ENCODE data around the gene ZNF280D.

DNA sequence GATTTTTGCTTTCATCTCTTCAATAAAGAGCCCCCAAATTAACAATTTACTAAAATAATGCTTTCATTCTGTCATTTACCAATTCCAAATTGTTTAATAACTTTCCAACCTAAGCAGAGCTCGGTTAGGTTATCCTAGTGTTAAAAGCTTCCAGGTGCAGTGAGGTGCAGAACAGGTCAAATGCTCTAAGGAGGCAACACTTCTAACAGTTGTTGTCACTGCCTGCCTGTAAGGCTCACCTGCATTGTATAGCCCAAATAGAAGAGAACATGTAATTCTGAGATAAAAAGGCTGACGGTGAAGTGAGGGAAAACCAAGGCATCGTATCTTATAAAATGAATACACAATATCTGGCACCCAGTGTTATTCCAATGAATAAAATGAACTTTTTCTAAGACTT is 9.1 kb downstream of the ZNF280D start:
- TF ChIP-seq, protein P1, sequence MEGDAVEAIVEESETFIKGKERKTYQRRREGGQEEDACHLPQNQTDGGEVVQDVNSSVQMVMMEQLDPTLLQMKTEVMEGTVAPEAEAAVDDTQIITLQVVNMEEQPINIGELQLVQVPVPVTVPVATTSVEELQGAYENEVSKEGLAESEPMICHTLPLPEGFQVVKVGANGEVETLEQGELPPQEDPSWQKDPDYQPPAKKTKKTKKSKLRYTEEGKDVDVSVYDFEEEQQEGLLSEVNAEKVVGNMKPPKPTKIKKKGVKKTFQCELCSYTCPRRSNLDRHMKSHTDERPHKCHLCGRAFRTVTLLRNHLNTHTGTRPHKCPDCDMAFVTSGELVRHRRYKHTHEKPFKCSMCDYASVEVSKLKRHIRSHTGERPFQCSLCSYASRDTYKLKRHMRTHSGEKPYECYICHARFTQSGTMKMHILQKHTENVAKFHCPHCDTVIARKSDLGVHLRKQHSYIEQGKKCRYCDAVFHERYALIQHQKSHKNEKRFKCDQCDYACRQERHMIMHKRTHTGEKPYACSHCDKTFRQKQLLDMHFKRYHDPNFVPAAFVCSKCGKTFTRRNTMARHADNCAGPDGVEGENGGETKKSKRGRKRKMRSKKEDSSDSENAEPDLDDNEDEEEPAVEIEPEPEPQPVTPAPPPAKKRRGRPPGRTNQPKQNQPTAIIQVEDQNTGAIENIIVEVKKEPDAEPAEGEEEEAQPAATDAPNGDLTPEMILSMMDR (conservative IDR thresholded peaks at IDR 0.05 in 1 of 2, IDR thresholded peaks at IDR 0.05 in 1 of 2; ENCODE audit: low read depth in 1 of 2, low read length in 2 of 2): no peak
- TF ChIP-seq EZH2 (IDR thresholded peaks at IDR 0.05; ENCODE audit: low read length, missing control alignments): no peak
